ENCODE results near the gene TTC13. TPM values are rescaled to one million over a fixed set of nuclear protein-coding genes. Genes with fewer than 3 reads are reported as not detected.

Gene TTC13
- total and polyA plus RNA-seq, 2 of the 4 experiments (the other 2 are of a cell fraction): 6.1 to 9.1 TPM

GRCh38 chr1:230970432-230970831 is 8.2 kb downstream of the TTC13 start:
- H3K9me1 ChIP-seq (ENCODE audit: insufficient read depth, low read length): peaks cover 4% of the 10 kb centered on the region; the same call in 1 of the 2 replicates
- no peak overlapping the region for H3K9ac ChIP-seq (ENCODE audit: low read depth, low read length)
- no peak overlapping the region for H3K14ac ChIP-seq (replicated peaks; ENCODE audit: low read depth, low read length)
- CTCF ChIA-PET: no interaction called here
- POLR2A ChIA-PET (ENCODE audit: unreplicated experiment): no interaction called here
- H2BK120ac ChIP-seq (ENCODE audit: low read depth, low read length): no peak overlapping the region
- no peaks in the 10 kb centered on the region for H3K9me3 ChIP-seq (ENCODE audit: control insufficient read depth, insufficient read depth, low read length)
- no peak overlapping the region for H3K18ac ChIP-seq (ENCODE audit: low read depth, low read length)
- no peak overlapping the region for H3K4me2 ChIP-seq (ENCODE audit: low read depth, low read length)
- DNase-seq (no peak), ATAC-seq (ENCODE audit: low read depth) (no peak)
- no peak overlapping the region for H2AK9ac ChIP-seq (replicated peaks; ENCODE audit: low read depth, low read length, poor library complexity)
- H4K91ac ChIP-seq (ENCODE audit: insufficient read depth, low read depth, low read length): no peak overlapping the region
- no TSS peak for BruUV-seq (replicated peaks)
- no peaks in the 10 kb centered on the region for H4K20me1 ChIP-seq (ENCODE audit: insufficient read depth, low read length)
- H2BK15ac ChIP-seq (ENCODE audit: low read depth, low read length): no peak overlapping the region
- no peak overlapping the region for H2AFZ ChIP-seq (replicated peaks; ENCODE audit: low read length, poor library complexity)
- H3K79me1 ChIP-seq (ENCODE audit: low read depth in 1 of 2, low read length in 2 of 2): peaks cover 9 to 15% of the 10 kb centered on the region in 2 experiments; a peak in 2 of 4 replicates
- H3K4me3 ChIP-seq (ENCODE audit: insufficient read depth, low read depth, low read length): no peak overlapping the region
- in situ Hi-C loops (cut with MboI; ENCODE audit: low sequenced_read_pairs): no loop called here
- H4K8ac ChIP-seq (ENCODE audit: low read depth in 2 of 2, low read length in 2 of 2): no peak overlapping the region
- no peak for TF ChIP-seq CEBPB (IDR thresholded peaks at IDR 0.05; ENCODE audit: low read depth, low read length)
- no peak overlapping the region for H3K4ac ChIP-seq (ENCODE audit: low read depth, low read length)
- H2AK5ac ChIP-seq (ENCODE audit: low read depth, low read length): no peak overlapping the region
- no peak overlapping the region for H2BK20ac ChIP-seq (ENCODE audit: low read depth, low read length)
- H3K27ac ChIP-seq (ENCODE audit: insufficient read depth, low read length): no peak overlapping the region
- WGBS, 2 experiments (ENCODE audit: extremely low coverage in 2 of 2, insufficient read length in 1 of 2): no CpG with 5 or more reads among the region's 5 CpGs
- H3K4me1 ChIP-seq (ENCODE audit: control insufficient read depth, insufficient read depth, low read length): no peaks in the 10 kb centered on the region
- no peak overlapping the region for H3K23ac ChIP-seq (ENCODE audit: low read depth, low read length)
- no peak overlapping the region for H2BK5ac ChIP-seq (ENCODE audit: low read depth, low read length, poor library complexity, severe bottlenecking)
- intact Hi-C loops (cut with micrococcal nuclease): no loop called here
- H3K27me3 ChIP-seq (ENCODE audit: control insufficient read depth, insufficient read depth, low read length): no peaks in the 10 kb centered on the region
- H4K5ac ChIP-seq (ENCODE audit: low read depth, low read length): no peak overlapping the region
- H3K56ac ChIP-seq (ENCODE audit: extremely low read depth, insufficient read depth, low read length): no peak overlapping the region
- dilution Hi-C loops (cut with HindIII; ENCODE audit: low sequenced_read_pairs, unreplicated experiment): no loop called here
- H3K36me3 ChIP-seq (ENCODE audit: control insufficient read depth, insufficient read depth, low read length): no peaks in the 10 kb centered on the region
